Right forelimb (tissue), 1 donor: ENCODE results near the gene LRP1B.
"Not testable (repeated sequence)": the region's sequence is repeated elsewhere in the genome, so short reads cannot be mapped to it uniquely, and the experiment has no call there.

Experiments used
- DNase-seq: peaks from one replicate; pipeline ENCODE4 v3.0.0-alpha.2; 2018

LRP1B gene

GRCh38 chr2:140462990-140463389 lies 1667.8 kb downstream of the LRP1B start:
- no peak for DNase-seq

GRCh38 chr2:140457483-140457882 lies 1673.3 kb downstream of the LRP1B start:
- DNase-seq, result no peak

- no peak for DNase-seq
These were observed 1675.5 kb downstream of the LRP1B start for GRCh38 chr2:140455315-140455714.

- DNase-seq, result no peak
These were observed 1676.1 kb downstream of the LRP1B start for GRCh38 chr2:140454717-140455116.

GRCh38 chr2:140451324-140451723 lies 1679.5 kb downstream of the LRP1B start:
- no peak for DNase-seq

- no peak for DNase-seq
These were observed 1688.5 kb downstream of the LRP1B start for GRCh38 chr2:140442319-140442718.

- DNase-seq, result no peak
These were observed 1690.0 kb downstream of the LRP1B start for GRCh38 chr2:140440815-140441214.

GRCh38 chr2:140436936-140437335 lies 1693.9 kb downstream of the LRP1B start:
- DNase-seq, result no peak

- not testable (repeated sequence) for DNase-seq
These were observed 1703.8 kb downstream of the LRP1B start for GRCh38 chr2:140427033-140427432.

- no peak for DNase-seq
These were observed 1706.3 kb downstream of the LRP1B start for GRCh38 chr2:140424471-140424870.

- no peak for DNase-seq
These were observed 1708.1 kb downstream of the LRP1B start for GRCh38 chr2:140422759-140423158.

GRCh38 chr2:140417504-140417903 lies 1713.3 kb downstream of the LRP1B start:
- DNase-seq, result no peak

- DNase-seq, result no peak
These were observed 1714.2 kb downstream of the LRP1B start for GRCh38 chr2:140416577-140416976.

GRCh38 chr2:140415035-140415434 lies 1715.8 kb downstream of the LRP1B start:
- DNase-seq, result not testable (repeated sequence)

GRCh38 chr2:140410695-140411094 lies 1720.1 kb downstream of the LRP1B start:
- no peak for DNase-seq

- no peak for DNase-seq
These were observed 1729.8 kb downstream of the LRP1B start for GRCh38 chr2:140401056-140401455.

GRCh38 chr2:140392824-140393223 lies 1738.0 kb downstream of the LRP1B start:
- DNase-seq, result no peak

- no peak for DNase-seq
These were observed 1745.9 kb downstream of the LRP1B start for GRCh38 chr2:140384946-140385345.

GRCh38 chr2:140383781-140384180 lies 1747.0 kb downstream of the LRP1B start:
- no peak for DNase-seq

GRCh38 chr2:140376686-140377085 lies 1754.1 kb downstream of the LRP1B start:
- DNase-seq, result no peak

GRCh38 chr2:140363131-140363530 lies 1767.7 kb downstream of the LRP1B start:
- no peak for DNase-seq

GRCh38 chr2:140362361-140362760 lies 1768.5 kb downstream of the LRP1B start:
- DNase-seq, result no peak

GRCh38 chr2:140359056-140359771 lies 1771.6 kb downstream of the LRP1B start:
- DNase-seq, result no peak

GRCh38 chr2:140356697-140357096 lies 1774.1 kb downstream of the LRP1B start:
- no peak for DNase-seq

GRCh38 chr2:140355511-140356090 lies 1775.2 kb downstream of the LRP1B start:
- no peak for DNase-seq
